K562 (cell line): Measurements from ENCODE around the gene MPHOSPH8. TPM values are rescaled to one million over a fixed set of nuclear protein-coding genes. Genes with fewer than 3 reads are reported as not detected.
"Not testable (repeated sequence)": the region's sequence is repeated elsewhere in the genome, so short reads cannot be mapped to it uniquely, and the experiment has no call there.

Experiments
- ATAC-seq: fragments of 200-7000 bp; cut with Tn5 transposase; 3 replicates; pipeline ENCODE4 v1.9.1; 2020; ENCODE audit warnings: moderate library complexity
- BruUV-seq: library from RNA; stranded (reverse); fragments of 400-500 nt; replicated peaks from 2 replicates; lab custom pipeline; 2021; lab: Mats Ljungman, UMichigan
- CTCF ChIA-PET: fragments of 300-600 bp; formaldehyde crosslinking; extraction: SDS; loops from one replicate; lab custom pipeline; 2021; ENCODE audit warnings: low intra/inter-chr PET ratio; lab: Yijun Ruan, JAX
- POLR2A ChIA-PET: fragments of 300-600, 350-650 bp; sonication (Branson Sonifier 250); formaldehyde crosslinking; extraction: SDS; loops from one replicate; lab custom pipeline; 2021; ENCODE audit warnings: antibody characterized with exemption, inconsistent platforms; lab: Yijun Ruan, JAX
- DNase-seq, 4 experiments: peaks; one replicate each; pipeline versions ENCODE4 v3.0.0 to v3.0.0-alpha.2; 2011 to 2018; ENCODE audit warnings: low spot score in 3 of 4, mixed read lengths in 3 of 4; ENCODE audit errors: extremely low read depth in 1 of 4
- FAIRE-seq: peaks from 2 replicates; lab custom pipeline; 2011; peaks lifted over from hg19 to GRCh38; lab: Jason Lieb, UNC
- H2AFZ ChIP-seq: 2 replicates; pipeline ENCODE4 v1.6.0; 2011; ENCODE audit warnings: low read depth, low read length, control low read depth, inconsistent platforms
- H3K27ac ChIP-seq: fragments of 200-600 bp; 3 replicates; pipeline ENCODE4 v1.8.0; 2011; ENCODE audit warnings: low read depth, mild to moderate bottlenecking, control low read depth, inconsistent platforms, low read length, moderate library complexity, mixed read lengths; ENCODE audit errors: extremely low read depth
- H3K27me3 ChIP-seq, 2 experiments: fragments of 300-600 bp in 1 of 2; 2 replicates in 1 of 2; 3 replicates in 1 of 2; pipeline versions ENCODE4 v1.6.0 to v1.8.0; 2011; ENCODE audit warnings: inconsistent platforms in 2 of 2, low read length in 2 of 2, mild to moderate bottlenecking in 1 of 2, mixed read lengths in 1 of 2, moderate library complexity in 1 of 2; ENCODE audit not compliant: control insufficient read depth in 2 of 2, insufficient read depth in 2 of 2
- H3K36me3 ChIP-seq: fragments of 300-600 bp; 3 replicates; pipeline ENCODE4 v1.8.0; 2011; ENCODE audit warnings: mild to moderate bottlenecking, low read length, inconsistent platforms; ENCODE audit not compliant: control insufficient read depth, insufficient read depth
- H3K4me1 ChIP-seq, 2 experiments: fragments of 200-600 bp in 1 of 2; replicated peaks in 1 of 2; 2 replicates in 1 of 2; 3 replicates in 1 of 2; pipeline versions ENCODE4 v1.5.1 to v1.8.0; 2011; ENCODE audit warnings: inconsistent platforms in 2 of 2, low read length in 2 of 2, mild to moderate bottlenecking in 1 of 2, mixed read lengths in 1 of 2, moderate library complexity in 1 of 2; ENCODE audit not compliant: control insufficient read depth in 2 of 2, insufficient read depth in 2 of 2
- H3K4me2 ChIP-seq: 2 replicates; pipeline ENCODE4 v1.6.1; 2011; ENCODE audit warnings: low read length, control low read depth, inconsistent platforms, mixed read lengths; ENCODE audit not compliant: insufficient read depth
- H3K4me3 ChIP-seq: fragments of 200-600 bp; sonication (generic), shearing (Covaris generic); 2 replicates; pipeline ENCODE4 v1.5.1; 2016; ENCODE audit warnings: control low read depth, inconsistent platforms
- H3K79me2 ChIP-seq: fragments of 200-600 bp; 3 replicates; pipeline ENCODE4 v1.8.0; 2011; ENCODE audit warnings: low read length, inconsistent platforms; ENCODE audit not compliant: control insufficient read depth, insufficient read depth
- H3K9ac ChIP-seq, 2 experiments: 2 replicates each; pipeline versions ENCODE4 v1.6.0 to v1.6.1; 2011; ENCODE audit warnings: low read depth in 2 of 2, low read length in 2 of 2, control low read depth in 1 of 2, inconsistent platforms in 1 of 2, mild to moderate bottlenecking in 1 of 2, mixed read lengths in 1 of 2; ENCODE audit not compliant: insufficient read depth in 1 of 2
- H3K9me1 ChIP-seq: one replicate; pipeline ENCODE4 v1.6.0; 2011; ENCODE audit warnings: inconsistent platforms, mild to moderate bottlenecking, low read length, moderate library complexity; ENCODE audit not compliant: control insufficient read depth, insufficient read depth
- H3K9me3 ChIP-seq: replicated peaks from 2 replicates; pipeline ENCODE4 v1.5.1; 2011; ENCODE audit warnings: low read depth, low read length, inconsistent platforms; ENCODE audit not compliant: control insufficient read depth, insufficient read depth
- H4K20me1 ChIP-seq: replicated peaks from 2 replicates; pipeline ENCODE4 v1.6.1; 2011; ENCODE audit warnings: low read length, inconsistent platforms, mixed read lengths; ENCODE audit not compliant: control insufficient read depth, insufficient read depth
- NFE2L1 ChIP-seq: fragments of 450-650 bp; IDR thresholded peaks from 2 replicates; pipeline ENCODE4 v1.6.1; 2016; ENCODE audit warnings: missing genetic modification characterization, low read depth, mild to moderate bottlenecking, missing compliant biosample characterization, moderate library complexity, borderline replicate concordance
- PHB ChIP-seq: fragments of 250-450 bp; sonication (Bioruptor Pico); IDR thresholded peaks from 2 replicates; pipeline ENCODE4 v1.5.0; 2021
- TSC22D4 ChIP-seq: fragments of 450-650 bp; IDR thresholded peaks from 2 replicates; pipeline ENCODE4 v1.6.1; 2016; ENCODE audit warnings: missing genetic modification characterization, missing biosample characterization, control low read depth
- WGBS: fragments of 100-300 bp; shearing (Covaris generic); methylation state at CpG from one replicate; pipeline ENCODE4 v1.1.6; 2016; ENCODE audit warnings: low coverage, mixed read lengths; ENCODE audit not compliant: insufficient coverage; ENCODE audit errors: missing lambda C conversion rate; 5-methylcytosine and 5-hydroxymethylcytosine counted together
- in situ Hi-C: fragments of 300-500 bp; cut with MboI; formaldehyde crosslinking; loops from 4 replicates; pipeline ENCODE4 v1.15.0; 2018; ENCODE audit warnings: inconsistent platforms, mixed read lengths
- intact Hi-C: fragments of 100-400 bp; cut with micrococcal nuclease; formaldehyde crosslinking; loops from 2 replicates; pipeline ENCODE4 v1.14.2; 2022
- polyA plus RNA-seq, 8 experiments: library from polyadenylated mRNA; depleted of rRNA in 4 of 8; stranded (reverse) in 5 of 8; unstranded in 3 of 8; fragments of >200 nt; fragmentation: Nextera tagmentation in 2 of 8; fragmentation: Illumina TruSeq in 1 of 8; extraction: Ambion mirVana in 2 of 8; extraction: Trizol in 1 of 8; gene quantifications; 2 replicates each; pipeline versions ENCODE4 v1.2.1 to v1.2.3, GENCODE V29; 2011 to 2014; ENCODE audit warnings: inconsistent platforms in 1 of 8, missing spikeins in 1 of 8
- total RNA-seq, 7 experiments: library from RNA; depleted of rRNA in 6 of 7; stranded (reverse); fragments of >200 nt in 6 of 7; fragmentation: Illumina TruSeq in 2 of 7; extraction: Trizol in 2 of 7; gene quantifications; 2 replicates each; pipeline versions ENCODE4 v1.2.1 to v1.2.3, GENCODE V29; 2011 to 2021; ENCODE audit warnings: low replicate concordance in 1 of 7

Gene MPHOSPH8
- total and polyA plus RNA-seq, 9 of the 15 experiments (the other 6 are each of a cell fraction or from before 2014, with no cell fraction given), result 10.3 to 24.8 (median 16.6) TPM

DNA sequence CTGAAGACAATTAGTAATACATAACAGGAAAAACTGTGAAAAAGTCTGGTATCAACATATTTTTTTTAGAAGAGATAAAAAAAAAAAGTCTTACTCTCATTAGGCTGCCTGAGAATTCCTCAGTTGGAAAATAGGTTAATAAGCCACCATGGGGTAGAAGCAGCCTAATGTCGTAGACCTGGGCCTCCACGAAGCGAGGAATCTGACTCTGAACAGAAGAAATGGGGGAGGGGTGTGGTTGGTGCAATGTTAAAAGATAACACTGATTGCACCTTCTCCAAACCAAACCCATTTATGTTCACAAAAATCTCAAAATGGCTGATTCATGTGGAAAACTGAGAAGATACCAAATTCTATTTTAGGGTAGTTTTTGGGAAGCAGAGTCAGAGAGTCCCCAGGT is 62.4 kb downstream of the MPHOSPH8 start (continued):
- TF ChIP-seq TSC22D4 (tag) (no peak), NFE2L1 (tag) (no peak), PHB (CRISPR knock-in tag) (no peak)

DNA sequence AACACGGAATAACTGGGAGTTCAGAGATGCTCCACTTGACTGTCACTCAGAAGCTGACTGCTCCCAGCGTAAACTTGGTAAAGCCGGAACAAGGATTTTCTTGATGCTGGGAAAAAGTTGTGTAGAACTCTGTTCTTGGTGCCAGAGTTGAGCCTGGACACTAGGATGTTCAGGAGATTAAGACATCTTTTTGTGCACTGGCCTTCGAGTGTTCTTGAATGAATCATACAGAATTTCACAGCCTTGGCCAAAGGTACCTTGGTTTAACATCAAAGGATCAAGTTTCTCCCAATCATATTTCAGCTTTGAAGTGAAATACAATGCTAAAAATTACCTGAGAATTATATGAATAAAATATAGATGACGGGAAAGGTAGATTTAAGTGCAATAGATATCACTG is 67.5 kb downstream of the MPHOSPH8 start:
- H3K4me2 ChIP-seq, H3K9me3 ChIP-seq, H3K27me3 ChIP-seq, BruUV-seq, ATAC-seq, H3K4me3 ChIP-seq, intact Hi-C loops, H2AFZ ChIP-seq, H3K4me1 ChIP-seq, DNase-seq, H3K9ac ChIP-seq, H3K27ac ChIP-seq, CTCF ChIA-PET, H4K20me1 ChIP-seq, H3K79me2 ChIP-seq, POLR2A ChIA-PET, H3K9me1 ChIP-seq: not testable (repeated sequence)
- in situ Hi-C loops, result loop anchor here (5.0 kb wide), 1 partner anchor 499 kb away; no protein-coding TSS in a partner anchor
- WGBS, result 38% methylated on average over 3 of the region's 5 CpGs
- H3K36me3 ChIP-seq, result peaks cover 11% of the 10 kb centered on the region; the same call in 1 of the 3 replicates
- peak; percentile 37 for FAIRE-seq

DNA sequence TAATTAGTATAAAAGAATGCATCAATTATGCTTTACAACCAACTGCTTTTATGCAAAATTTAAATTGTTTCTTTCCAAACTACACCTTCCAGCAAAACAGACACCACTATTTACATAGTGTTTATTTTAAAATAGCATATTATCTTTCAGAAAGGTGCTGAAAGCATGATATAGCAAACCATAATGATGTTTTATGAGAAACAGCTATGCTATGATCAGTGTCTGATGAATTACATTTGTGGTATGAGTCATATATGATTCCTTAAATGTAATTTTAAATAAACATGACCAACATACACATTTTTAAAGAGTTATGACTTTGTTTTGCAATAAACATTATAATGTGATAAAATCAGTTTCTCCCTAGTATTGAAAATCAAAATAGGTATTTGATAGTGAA is 68.2 kb downstream of the MPHOSPH8 start:
- H3K9me1 ChIP-seq, H3K4me1 ChIP-seq, H3K27ac ChIP-seq, H3K9ac ChIP-seq, BruUV-seq, H2AFZ ChIP-seq, POLR2A ChIA-PET, intact Hi-C loops, H3K4me2 ChIP-seq, ATAC-seq, H4K20me1 ChIP-seq, DNase-seq, CTCF ChIA-PET, H3K27me3 ChIP-seq, H3K4me3 ChIP-seq, FAIRE-seq, H3K79me2 ChIP-seq, H3K9me3 ChIP-seq: not testable (repeated sequence)
- in situ Hi-C loops, result loop anchor here (5.0 kb wide), 1 partner anchor 499 kb away; no protein-coding TSS in a partner anchor
- peaks cover 11% of the 10 kb centered on the region; the same call in 1 of the 3 replicates for H3K36me3 ChIP-seq

DNA sequence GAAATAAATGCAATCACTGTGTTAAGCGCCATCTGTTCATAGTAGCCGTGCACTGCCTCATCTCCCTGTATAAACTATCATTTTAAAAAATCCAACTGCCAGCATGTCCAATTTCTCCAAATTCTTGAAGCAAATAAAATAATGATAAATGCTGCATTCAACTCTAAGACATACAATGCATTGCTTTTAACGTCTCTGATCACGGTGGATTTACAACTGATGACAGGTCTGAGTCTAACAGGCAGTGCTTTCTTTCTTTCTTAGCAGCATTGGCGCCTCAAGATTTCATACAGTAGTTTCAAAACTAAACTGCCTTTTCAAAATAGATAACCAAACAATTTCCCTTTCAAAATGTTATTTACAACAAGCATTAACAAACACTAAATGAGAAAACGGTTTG is 70.8 kb downstream of the MPHOSPH8 start:
- H3K27ac ChIP-seq, ATAC-seq, H3K27me3 ChIP-seq, H3K9me1 ChIP-seq, intact Hi-C loops, H3K9me3 ChIP-seq, BruUV-seq, H3K4me2 ChIP-seq, H2AFZ ChIP-seq, CTCF ChIA-PET, H3K79me2 ChIP-seq, POLR2A ChIA-PET, H3K4me3 ChIP-seq, H3K9ac ChIP-seq, H4K20me1 ChIP-seq, H3K4me1 ChIP-seq, H3K36me3 ChIP-seq, DNase-seq: not testable (repeated sequence)
- in situ Hi-C loops, result loop anchor here (5.0 kb wide), 1 partner anchor 502 kb away; no protein-coding TSS in a partner anchor
- WGBS, result 46% methylated on average over 6 of the region's 6 CpGs
- peak; percentile 23 for FAIRE-seq
